ENCODE data around the gene SYCE1L. TPM values are rescaled to one million over a fixed set of nuclear protein-coding genes. Genes with fewer than 3 reads are reported as not detected.

The SYCE1L gene
- total RNA-seq, 1 experiment from 2014 or later, result 1.7 TPM

- ChIA-PET CTCF (no interaction called here), POLR2A (ENCODE audit: unreplicated experiment) (no interaction called here)
- no peaks in the 10 kb centered on the region for H3K79me2 ChIP-seq (ENCODE audit: low read length)
- H3K27me3 ChIP-seq (ENCODE audit: low read length), result peaks cover 36% of the 10 kb centered on the region
- H3F3A ChIP-seq (ENCODE audit: low read length, unreplicated experiment), result no peaks in the 10 kb centered on the region
- no peaks in the 10 kb centered on the region for H3K4me1 ChIP-seq (ENCODE audit: insufficient read depth, low read length)
- no peak for ATAC-seq
- no peak overlapping the region for H3K27ac ChIP-seq (ENCODE audit: low read length)
- H3K9me2 ChIP-seq (replicated peaks; ENCODE audit: low read length), result no peaks in the 10 kb centered on the region
- no peak for TF ChIP-seq EZH2 (IDR thresholded peaks at IDR 0.05; ENCODE audit: low read length, unreplicated experiment)
- TF ChIP-seq CTCF (conservative IDR thresholded peaks at IDR 0.05; ENCODE audit: low read depth, low read length), result no peak
- no peak for TF ChIP-seq EZH2phosphoT487 (IDR thresholded peaks at IDR 0.05; ENCODE audit: borderline replicate concordance, low read length)
- intact Hi-C loops (cut with micrococcal nuclease), result no loop called here
- H4K20me1 ChIP-seq (ENCODE audit: low read length), result no peaks in the 10 kb centered on the region
- no peak overlapping the region for H2AFZ ChIP-seq (ENCODE audit: low read length)
- no TSS peak for BruUV-seq (replicated peaks)
- no peak for DNase-seq
- H3K9ac ChIP-seq (ENCODE audit: low read length), result no peak overlapping the region
- H3K4me2 ChIP-seq (ENCODE audit: low read length), result no peak overlapping the region
- no peaks in the 10 kb centered on the region for H3K9me3 ChIP-seq (ENCODE audit: low read length)
- H3K36me3 ChIP-seq (ENCODE audit: low read depth, low read length), result no peaks in the 10 kb centered on the region
- no peak overlapping the region for H3K4me3 ChIP-seq (ENCODE audit: low read length)
These were observed 32.5 kb upstream of the SYCE1L start for GRCh38 chr16:77166726-77167125.

- H3K27me3 ChIP-seq (ENCODE audit: low read length), result peaks cover 15% of the 10 kb centered on the region
- H3K27ac ChIP-seq (ENCODE audit: low read length), result no peak overlapping the region
- no peaks in the 10 kb centered on the region for H3K9me3 ChIP-seq (ENCODE audit: low read length)
- no peak for ATAC-seq
- H3K9ac ChIP-seq (ENCODE audit: low read length), result no peak overlapping the region
- H3K9me2 ChIP-seq (replicated peaks; ENCODE audit: low read length), result no peaks in the 10 kb centered on the region
- intact Hi-C loops (cut with micrococcal nuclease), result no loop called here
- no peaks in the 10 kb centered on the region for H3K36me3 ChIP-seq (ENCODE audit: low read depth, low read length)
- no TSS peak for BruUV-seq (replicated peaks)
- POLR2A ChIA-PET (ENCODE audit: unreplicated experiment), result no interaction called here
- H3K79me2 ChIP-seq (ENCODE audit: low read length), result no peaks in the 10 kb centered on the region
- no peak overlapping the region for H3K4me3 ChIP-seq (ENCODE audit: low read length)
- H3K4me2 ChIP-seq (ENCODE audit: low read length), result no peak overlapping the region
- H2AFZ ChIP-seq (ENCODE audit: low read length), result no peak overlapping the region
- TF ChIP-seq EZH2 (IDR thresholded peaks at IDR 0.05; ENCODE audit: low read length, unreplicated experiment) (no peak), EZH2phosphoT487 (IDR thresholded peaks at IDR 0.05; ENCODE audit: borderline replicate concordance, low read length) (no peak), CTCF (conservative IDR thresholded peaks at IDR 0.05; ENCODE audit: low read depth, low read length) (no peak)
- H3K4me1 ChIP-seq (ENCODE audit: insufficient read depth, low read length), result no peaks in the 10 kb centered on the region
- no peaks in the 10 kb centered on the region for H4K20me1 ChIP-seq (ENCODE audit: low read length)
- H3F3A ChIP-seq (ENCODE audit: low read length, unreplicated experiment), result no peaks in the 10 kb centered on the region
- CTCF ChIA-PET, result interaction anchor here (1.0 kb wide), 1 partner anchor 439 kb away, joined by 3 read pairs; no protein-coding TSS in a partner anchor
- no peak for DNase-seq
These were observed 30.3 kb upstream of the SYCE1L start for GRCh38 chr16:77168901-77169300.

- Histone ChIP-seq H3K27me3 (ENCODE audit: low read length) (peaks cover 14% of the 10 kb centered on the region), H3K36me3 (ENCODE audit: low read depth, low read length) (no peaks in the 10 kb centered on the region), H3F3A (ENCODE audit: low read length, unreplicated experiment) (no peaks in the 10 kb centered on the region), H3K79me2 (ENCODE audit: low read length) (no peaks in the 10 kb centered on the region), H3K27ac (ENCODE audit: low read length) (no peak overlapping the region), H3K9me2 (replicated peaks; ENCODE audit: low read length) (no peaks in the 10 kb centered on the region), H3K4me3 (ENCODE audit: low read length) (no peak overlapping the region), H2AFZ (ENCODE audit: low read length) (no peak overlapping the region), H4K20me1 (ENCODE audit: low read length) (no peaks in the 10 kb centered on the region), H3K9ac (ENCODE audit: low read length) (no peak overlapping the region), H3K4me1 (ENCODE audit: insufficient read depth, low read length) (no peaks in the 10 kb centered on the region), H3K4me2 (ENCODE audit: low read length) (no peak overlapping the region), H3K9me3 (ENCODE audit: low read length) (no peaks in the 10 kb centered on the region)
- no TSS peak for BruUV-seq (replicated peaks)
- ATAC-seq (peak; percentile 60; the same call in 1 of the 2 replicates), DNase-seq (peak; percentile 55)
- POLR2A ChIA-PET (ENCODE audit: unreplicated experiment), result no interaction called here
- intact Hi-C loops (cut with micrococcal nuclease), result loop anchor here (5.0 to 10.0 kb wide), 4 partner anchors 125 to 1367 kb away; partner anchors contain the start of gene CNTNAP4
- TF ChIP-seq CTCF (conservative IDR thresholded peaks at IDR 0.05; ENCODE audit: low read depth, low read length) (peak; percentile 79), EZH2 (IDR thresholded peaks at IDR 0.05; ENCODE audit: low read length, unreplicated experiment) (no peak)
- CTCF ChIA-PET, result interaction anchor here (0.7 kb wide), 1 partner anchor 1372 kb away, joined by 8 read pairs; no protein-coding TSS in a partner anchor
These were observed 29.5 kb upstream of the SYCE1L start for GRCh38 chr16:77169650-77170236.
